EL (cell line): ENCODE data around the gene TUBB2A.

Experiments used
- DNase-seq: peaks from one replicate; pipeline ENCODE4 v3.0.0-alpha.2; 2016

Gene TUBB2A

DNA sequence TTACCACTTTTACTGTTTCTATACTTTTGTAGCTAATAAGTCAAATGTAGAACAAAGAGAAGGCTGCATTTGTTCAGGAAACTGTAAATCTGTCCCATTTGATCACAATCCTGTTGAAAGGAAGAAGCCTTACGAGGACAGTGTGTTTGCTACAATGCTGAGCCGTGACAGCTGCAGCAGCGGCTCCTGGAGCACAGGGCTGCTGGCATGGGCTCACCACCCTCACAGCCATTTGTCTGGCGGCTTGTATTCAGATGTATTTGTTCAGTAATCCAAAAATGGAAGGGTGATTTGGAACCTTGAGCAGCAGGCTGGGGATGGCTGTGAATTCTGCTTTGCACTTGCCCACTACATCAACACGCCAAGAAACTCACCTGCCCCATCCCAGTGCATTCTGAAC lies 5.7 kb downstream of the TUBB2A start:
- DNase-seq, result no peak

DNA sequence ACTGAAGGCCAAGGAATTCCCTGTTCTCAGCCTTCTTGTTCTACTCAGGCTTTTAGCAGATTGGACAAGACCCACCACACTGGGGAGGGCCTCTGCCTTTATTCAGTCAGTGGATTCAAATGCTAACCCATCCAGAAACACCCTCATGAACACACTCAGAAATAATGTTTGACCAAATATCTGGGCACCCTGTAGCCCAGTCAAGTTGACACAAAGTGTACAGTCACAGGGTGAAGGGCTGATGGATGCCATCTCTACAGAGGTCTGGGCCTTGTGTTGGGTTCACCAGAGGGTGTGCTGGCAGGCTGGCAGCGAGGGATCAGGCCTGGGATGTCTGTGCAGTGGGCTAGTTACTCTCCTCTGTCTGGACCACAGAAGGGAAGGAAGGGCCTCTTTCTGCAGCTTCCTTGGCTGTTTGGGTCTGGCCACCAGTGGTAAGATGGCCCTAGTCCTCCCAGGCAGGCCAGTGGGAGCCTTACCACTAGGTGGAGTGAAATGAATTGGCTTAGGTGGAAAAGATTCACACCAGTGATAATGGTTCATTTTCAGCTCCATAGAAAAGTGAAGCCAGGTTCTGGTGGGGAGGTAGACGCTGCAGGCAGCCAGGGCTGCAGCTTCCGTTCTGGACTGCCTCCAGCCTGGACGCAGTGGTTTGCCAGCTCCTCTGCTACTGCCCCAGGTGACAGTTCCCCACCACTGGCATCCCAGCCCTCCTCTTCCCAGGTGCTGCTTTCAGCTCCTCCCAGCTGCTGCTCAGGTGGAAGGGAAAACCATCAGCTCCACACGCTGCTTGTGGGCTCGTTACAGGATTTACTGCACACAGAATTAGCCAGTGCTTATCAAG lies 9.2 kb downstream of the TUBB2A start:
- no peak for DNase-seq

DNA sequence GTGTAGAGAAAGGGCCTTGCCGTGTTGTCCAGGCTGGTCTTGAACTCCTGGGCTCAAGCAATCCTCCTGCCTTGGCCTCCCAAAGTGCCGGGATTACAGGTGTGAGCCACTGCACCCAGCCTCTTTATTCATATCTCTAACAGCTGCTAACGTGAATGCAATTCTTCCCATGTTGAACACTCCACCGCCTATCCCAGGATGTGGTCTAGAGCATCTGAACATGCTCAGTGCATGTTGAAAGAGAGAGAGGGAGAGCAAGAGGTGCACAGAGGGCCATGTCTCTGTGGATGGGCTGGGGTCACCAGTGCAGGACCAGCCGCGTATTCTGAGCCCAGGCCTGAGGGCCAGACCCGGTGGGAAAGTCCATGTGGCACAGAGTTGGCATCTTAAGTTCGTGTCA lies 12.8 kb downstream of the TUBB2A start:
- DNase-seq, result no peak

DNA sequence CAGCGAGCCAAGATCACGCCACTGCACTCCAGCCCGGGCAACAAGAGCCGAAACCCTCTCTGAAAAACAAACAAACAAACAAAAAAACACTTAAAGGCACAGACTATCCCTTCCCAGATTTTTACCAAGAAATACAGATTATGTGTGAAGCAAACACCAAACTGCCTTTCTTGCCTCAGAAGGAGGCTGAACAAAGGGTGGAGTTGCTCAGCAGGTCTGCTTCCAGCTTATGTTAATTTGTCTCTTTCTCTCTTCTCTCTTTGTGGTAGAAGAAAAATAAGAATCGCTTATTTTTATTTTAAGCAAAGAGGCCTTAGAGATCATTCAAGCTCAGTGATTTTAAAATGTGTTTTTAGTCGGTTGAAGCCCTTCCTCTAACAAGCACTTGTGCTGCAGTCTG lies 14.2 kb downstream of the TUBB2A start:
- DNase-seq, result no peak

DNA sequence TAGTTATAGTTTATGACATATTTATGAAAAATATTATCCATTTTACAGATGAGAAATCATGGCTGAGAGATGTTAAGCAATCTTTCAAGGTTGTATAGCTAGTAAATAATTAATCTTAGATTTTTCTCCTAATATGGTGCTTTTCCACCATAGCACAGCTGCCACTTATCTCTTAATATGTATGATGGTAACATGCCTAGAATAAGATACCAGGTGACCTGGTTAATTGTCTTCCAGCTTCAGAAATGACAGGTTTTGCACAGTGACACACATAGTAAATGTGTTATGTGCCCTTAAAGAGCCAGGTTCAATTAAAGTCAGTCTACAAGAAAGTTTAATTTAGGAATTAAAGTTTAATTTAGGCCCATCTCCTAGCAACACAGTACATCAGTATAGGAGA lies 14.8 kb downstream of the TUBB2A start:
- DNase-seq, result no peak

DNA sequence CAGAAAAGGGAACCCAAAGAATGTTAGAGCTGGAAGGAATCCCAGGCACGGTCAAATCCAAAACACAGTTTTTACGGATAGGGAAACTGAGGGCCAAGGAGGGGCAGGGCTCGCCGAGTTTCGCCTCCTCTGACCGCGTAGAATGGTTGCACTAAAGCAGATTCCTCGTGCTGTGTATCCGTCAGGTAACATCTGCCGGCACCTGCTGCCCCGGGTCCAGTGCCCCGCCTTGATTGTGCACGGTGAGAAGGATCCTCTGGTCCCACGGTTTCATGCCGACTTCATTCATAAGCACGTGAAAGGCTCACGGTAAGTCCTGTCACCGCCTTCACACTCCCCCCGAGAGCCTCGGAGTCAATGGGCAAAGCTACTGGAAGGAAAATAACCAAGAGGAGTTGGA lies 17.1 kb downstream of the TUBB2A start:
- no peak for DNase-seq

DNA sequence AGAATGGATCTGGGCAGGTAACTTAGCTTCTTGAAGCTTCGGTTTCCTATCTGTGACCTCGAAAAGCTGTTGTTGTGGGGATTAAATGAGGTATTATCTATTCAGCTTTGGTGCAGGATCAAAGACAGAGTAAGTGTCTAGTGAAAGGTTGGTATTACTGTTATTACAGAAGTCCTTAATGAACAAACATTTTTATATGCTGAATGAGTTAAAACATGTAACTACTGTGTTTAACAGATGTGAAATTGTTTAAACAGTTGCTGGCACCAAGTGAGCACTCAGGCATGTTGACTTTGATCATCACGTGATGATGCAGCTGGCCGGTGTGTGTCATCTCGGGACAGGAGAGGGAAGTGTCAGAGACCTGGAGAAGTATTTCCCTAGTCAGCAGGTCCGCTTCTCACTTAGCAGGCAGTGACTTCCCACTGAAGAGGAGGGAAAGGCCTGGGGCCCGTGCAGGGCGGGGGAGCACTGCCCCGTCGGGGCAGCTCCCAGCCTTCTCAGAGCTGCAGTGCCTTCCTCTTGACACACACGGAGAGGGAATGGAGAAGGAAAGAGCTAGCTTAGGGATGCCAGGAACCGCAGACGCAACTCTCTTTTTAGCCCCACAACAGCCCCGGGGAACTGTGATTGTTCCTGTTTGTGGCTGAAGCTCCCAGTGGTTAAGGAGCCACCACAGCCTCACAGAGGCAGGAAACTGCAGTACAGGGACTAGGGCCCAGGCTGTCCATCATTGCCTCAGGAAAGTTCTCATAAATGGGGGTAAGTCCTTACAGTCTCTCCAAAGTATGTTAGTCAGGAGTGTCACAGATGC lies 18.0 kb downstream of the TUBB2A start:
- DNase-seq, result peak; percentile 86

DNA sequence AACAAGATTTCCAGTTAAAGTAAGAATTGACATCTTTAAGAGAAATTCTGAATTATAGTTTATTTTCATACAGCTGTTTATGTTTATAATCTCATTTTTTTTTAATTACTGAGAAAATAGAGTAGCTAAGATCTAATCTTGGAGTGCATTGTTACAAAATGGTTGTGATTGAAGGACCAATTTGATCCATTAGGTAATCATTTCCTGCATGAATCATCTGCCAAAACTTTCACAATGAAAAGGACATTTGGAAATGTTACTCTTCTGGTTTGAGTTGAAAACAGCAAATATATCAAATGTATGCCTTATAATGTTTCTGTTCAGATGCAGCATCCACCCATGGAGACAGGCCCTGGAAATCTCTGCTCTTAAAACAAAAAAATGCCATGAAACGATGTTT lies 19.0 kb downstream of the TUBB2A start:
- DNase-seq, result peak; percentile 38

DNA sequence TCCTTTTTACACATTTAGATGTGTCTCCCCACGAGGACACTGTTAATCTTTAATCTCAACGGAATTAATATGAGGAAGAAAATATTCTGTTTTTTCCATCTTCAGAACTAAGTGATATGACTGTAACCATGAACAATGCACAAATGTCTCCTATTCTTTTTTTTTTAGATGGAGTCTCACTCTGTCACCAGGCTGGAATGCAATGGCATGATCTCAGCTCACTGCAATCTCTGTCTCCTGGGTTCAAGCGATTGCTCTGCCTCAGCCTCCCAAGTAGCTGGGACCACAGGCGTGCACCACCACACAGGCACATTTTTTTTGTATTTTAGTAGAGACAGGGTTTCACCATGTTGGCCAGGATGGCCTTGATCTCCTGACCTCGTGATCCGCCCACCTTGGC lies 19.5 kb downstream of the TUBB2A start:
- peak; percentile 36 for DNase-seq

DNA sequence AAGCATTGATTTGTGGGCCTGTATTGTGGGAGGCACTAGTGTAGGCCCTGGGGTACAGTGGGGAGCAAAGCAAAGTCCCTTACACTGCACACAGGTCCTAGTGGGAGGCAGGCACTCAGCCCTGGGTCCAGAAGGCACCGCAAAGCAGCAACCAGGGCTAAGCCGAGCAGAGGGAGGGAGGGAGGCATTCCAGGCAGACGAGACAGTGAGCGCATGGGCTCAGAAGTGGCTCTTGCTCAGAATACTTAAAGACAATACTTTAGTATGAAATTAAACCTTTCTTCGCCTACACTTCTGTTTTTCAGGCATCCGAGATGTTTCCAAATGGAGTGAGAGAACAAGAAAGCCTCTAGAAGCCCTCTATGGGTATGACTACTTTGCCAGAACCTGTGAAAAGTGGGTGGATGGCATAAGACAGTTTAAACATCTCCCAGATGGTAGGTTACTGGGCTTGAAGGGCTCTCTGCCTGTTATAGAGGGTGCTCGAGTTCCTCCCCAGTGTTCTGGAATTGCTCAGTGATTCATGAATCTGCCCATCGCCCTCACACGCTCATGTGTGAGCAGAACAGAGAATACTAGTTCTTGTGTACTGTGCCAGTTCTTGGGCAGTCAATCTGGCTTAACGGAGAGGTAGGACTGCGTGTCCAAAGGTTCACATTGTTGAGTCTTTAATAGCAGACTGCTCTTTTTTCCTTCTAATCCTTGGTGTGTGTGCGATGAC lies 20.1 kb downstream of the TUBB2A start:
- DNase-seq, result peak; percentile 43

DNA sequence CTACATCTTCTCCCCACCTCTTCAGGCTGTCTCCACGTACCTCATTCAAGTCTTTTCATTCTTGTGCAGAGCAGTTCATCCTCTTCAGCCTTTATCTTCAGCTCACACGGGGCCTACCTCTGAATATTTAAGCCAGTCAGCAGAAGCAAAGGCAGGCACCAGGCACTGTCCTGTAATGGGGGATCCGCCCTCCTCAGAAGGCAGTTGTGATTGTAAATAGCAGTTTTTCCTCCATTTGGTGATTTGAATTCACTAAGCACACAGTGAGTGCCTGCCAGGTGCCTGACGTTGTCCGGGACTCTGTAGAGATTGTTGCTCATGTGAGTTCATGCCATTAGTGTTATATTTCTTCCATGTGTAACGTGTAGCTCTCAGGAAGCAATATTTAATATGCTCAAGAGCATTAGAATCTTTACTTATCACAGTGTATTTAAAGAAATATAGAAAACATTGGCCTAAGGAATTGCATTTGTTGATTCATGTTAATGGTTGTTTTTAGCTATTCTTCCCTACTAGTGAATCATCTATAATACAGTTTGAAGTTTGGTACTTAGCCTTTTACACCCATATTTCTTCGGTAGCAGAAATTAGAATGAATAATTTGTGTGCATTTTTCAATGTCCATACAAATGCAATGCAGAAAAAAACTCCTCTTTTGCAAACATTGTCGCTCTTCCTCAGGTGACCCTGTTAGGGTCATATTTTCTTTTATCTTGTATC lies 20.9 kb downstream of the TUBB2A start:
- DNase-seq, result no peak

DNA sequence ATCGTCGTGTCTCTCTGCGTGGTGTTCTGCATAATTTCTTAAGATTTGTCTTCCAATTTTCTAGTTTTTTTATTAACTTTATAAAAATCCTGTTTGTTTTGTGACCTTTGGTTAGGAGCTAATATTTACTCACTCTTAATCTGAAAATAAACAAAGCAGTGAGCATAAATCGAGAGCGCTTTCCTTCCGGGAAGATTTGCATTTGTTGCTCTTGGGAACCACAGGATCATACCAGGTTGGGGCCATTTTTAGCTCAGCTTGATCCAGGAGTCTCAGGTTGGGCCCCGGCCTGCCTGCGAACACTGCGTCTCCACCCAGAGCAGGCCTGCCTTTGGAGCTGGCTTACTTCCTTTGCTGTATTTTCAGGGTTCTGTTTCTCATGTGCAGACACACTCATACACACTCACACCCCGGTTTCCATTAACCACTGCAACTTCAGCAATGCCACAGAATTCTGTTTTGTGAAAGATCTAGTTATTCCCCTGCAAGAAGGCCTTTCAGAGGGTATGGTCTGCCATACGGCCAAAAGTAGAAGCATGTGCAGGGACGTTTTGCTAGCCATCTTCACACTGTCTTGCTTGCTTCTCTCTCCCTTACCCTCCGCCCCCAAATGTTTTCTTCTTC lies 21.6 kb downstream of the TUBB2A start:
- no peak for DNase-seq

DNA sequence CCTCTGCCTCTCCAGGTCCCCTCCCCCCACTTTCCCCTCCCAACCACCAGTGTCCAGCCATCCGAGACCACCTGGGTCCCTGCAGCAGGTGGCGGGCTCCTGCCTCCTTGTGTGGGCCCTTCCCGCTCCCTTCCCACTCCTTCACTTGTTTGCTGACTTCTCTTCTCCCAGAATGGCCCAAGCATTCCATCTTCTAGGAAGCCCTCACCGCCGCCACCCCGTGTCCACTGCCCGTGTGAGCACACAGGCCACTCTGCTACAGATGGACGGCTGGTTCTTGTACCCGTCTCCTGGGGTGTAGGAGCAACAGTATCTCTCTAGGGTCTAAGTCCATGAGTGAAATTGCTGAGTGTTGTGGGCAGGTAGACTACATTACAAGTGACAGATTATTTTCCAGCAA lies 23.8 kb downstream of the TUBB2A start:
- no peak for DNase-seq

DNA sequence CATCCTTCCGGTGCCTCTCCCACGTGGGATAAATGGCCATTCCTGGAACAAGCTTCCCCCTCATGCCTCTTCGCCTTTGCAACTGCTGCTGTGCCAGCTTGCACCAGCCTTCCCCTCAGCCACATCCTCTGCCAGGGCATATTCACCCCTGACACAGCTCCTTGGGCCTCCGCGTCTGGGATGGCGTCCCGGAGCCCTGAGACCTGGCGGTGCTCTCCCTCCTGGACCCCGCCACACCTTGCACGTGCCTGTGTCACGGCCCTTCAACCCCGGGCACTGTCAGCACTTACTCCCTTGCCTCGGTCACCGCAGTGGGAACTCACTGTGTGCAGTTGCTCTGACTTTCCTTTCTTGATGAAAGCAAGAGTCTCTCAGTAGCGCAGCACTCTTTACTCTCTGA lies 25.6 kb downstream of the TUBB2A start:
- DNase-seq, result no peak

DNA sequence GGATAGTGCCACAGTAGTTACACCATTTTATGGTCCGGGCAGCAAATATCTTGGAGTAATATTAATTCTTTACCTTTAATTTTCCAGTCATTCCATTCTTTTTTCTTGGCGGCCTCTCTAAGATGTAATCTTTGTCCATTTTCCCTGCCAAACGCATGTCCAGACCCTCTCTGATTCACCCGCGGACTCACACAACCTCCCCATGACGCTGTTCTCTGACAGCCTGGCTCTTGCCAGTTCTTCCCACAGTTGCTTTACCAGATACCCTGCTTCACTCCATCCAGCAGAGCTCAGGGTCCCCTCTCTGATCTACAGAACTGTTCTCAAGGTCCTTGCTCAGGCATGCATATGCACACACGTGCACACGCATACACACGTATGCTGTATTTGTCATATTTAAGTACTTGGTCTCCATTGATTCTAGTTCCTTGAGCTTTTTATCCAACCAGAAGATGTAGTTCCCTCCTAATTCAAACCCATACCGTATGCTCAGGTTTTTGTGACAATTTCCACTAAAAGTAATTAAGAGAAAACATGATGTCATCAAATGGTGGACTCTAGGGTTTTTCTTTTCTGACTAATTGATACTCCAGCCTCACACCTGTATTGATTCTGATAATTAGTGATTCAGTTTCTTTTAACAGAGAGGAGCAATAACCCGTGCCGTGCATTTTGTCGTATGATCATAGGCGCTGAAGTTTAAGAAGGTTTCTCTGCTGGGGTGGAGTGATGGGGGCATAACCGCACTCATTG lies 28.8 kb downstream of the TUBB2A start:
- no peak for DNase-seq

DNA sequence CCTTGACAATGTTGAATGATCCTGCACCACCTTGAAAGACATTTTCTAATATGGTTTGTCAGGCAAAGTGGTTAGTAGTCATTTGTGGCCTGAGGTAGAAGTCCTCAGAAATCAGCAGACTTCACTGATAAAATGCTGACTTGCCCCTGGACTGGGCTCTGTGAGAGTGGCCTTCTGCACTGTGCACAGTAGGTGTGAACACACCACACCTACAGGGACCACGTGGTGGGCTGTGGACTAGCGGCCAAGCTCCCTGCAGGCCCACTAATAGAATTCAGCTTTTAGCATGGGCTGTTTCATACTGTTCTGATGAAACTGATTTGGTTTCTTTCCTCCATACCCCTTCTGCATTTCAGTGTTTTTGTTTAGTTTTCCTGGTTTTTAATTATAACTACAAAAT lies 31.5 kb downstream of the TUBB2A start:
- no peak for DNase-seq

DNA sequence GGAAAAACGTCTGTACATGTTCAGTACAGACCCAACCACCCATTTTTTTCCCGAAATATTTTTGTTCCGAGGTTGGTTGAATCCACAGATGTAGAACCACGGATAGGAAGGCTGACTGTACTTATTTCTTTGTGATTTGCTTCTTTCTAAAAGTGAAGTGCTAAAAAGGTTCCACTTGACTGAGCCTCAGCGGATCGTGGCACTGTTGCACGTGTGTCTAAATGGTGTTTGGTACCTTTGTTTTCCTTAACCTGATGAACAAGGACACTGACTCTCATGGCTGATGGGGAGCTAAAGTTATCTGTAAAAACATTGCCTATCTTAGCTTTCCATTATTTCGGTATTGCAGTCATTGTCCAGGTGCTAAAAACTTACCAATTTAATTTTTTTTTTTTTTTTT lies 32.7 kb downstream of the TUBB2A start:
- DNase-seq, result no peak

DNA sequence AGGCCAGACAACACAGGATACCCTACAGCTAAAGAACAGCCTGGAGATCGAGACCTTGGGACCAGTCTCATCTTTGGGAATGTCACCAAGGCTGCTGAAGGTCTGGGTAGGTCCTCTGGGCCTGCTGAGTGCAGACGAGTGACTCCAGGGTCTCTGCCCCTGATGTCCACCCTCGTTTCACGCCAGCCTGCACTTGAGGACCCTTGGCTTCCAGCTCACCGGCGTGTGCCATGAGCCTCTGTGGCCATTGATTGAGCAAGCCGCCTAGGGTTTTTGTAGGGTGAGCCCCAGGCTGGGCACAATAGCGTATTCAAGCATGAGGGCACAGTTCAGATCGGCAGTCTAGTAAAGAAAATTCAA lies 34.5 kb downstream of the TUBB2A start:
- DNase-seq, result no peak

DNA sequence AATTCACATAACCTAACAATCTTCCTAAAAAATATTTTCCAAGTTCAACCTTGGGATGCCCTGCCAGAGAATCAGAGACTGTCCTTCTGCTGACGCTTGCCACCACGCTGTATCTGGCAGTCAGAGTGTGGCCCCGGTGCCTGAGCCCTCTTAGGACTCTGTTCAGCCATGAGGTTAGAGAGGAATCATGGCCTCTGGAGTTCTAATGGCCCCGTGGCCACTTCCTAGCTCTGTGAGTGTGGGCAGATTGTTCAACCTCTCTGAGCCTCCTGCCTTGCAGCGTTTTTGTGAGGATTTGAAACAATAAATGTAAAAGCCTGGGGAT lies 36.6 kb downstream of the TUBB2A start:
- no peak for DNase-seq

DNA sequence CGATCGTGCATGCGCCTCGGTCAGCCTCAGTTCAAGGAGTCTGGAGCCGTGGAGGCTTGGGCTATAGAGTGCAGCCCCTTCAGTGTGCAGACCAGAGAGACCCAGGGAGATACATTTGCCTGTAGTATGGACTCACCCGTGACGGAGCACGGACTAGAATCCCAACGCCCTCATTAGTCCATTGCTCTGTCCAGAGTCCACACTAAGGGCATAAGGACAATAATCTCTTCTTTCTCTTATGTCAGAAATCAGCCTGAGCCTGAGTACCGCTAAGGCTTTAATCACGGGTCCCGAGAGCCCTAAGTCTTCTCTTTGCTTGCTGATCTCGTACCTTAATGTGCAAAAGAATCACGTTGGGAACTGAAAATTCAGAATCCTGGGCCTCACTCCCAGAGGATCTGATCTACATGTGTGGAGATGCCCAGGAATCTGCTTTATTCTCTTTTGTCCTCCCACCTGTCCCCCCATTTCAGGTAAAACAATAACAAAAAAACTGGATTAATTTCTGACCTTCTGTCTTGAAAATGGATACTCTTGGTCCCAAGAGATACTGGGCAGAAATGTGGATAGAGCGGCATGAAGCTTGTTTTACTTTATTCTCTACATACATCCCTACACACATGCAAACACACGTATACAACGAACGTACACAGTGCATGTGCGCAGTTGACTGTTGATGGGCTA lies 38.2 kb downstream of the TUBB2A start:
- peak; percentile 46 for DNase-seq

DNA sequence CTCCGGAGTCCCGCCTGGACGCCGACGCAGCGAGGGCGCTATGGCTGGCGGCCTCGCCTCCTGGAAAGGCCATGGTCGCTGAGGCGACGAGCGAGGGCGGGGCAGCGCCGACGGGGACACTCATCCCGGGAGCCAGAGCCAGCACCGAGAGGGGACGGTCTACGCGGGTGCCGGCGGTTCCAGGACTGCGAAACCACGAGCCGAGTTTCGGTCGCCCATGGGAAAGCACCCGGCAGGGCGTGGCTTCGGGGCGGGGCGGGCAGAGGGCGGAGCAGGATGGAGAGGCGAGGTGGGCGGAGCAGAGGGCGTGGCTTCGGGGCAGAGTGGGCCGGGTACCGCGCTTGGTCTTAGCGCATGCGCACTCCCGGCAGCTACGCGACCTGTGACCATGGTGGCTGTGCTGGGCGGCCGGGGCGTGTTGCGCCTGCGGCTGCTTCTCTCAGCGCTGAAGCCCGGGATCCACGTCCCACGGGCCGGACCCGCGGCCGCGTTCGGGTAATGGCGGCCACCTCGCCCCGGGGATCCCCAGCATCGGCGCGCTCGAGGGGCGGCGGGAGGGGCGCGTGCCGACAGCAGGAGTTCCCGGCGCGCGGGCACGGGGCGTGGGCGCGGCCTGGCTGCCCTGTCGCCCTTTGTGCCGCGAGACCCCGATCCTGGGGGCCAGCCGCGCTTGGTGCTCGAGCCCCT lies 38.8 kb downstream of the TUBB2A start, which contains the start of gene BPHL:
BPHL (plus strand) TSS at position 359 of the 687 bp plus-strand sequence; CDS start at position 389, 30 bp downstream.
- DNase-seq, result peak; percentile 93
